GM18868 (cell line): ENCODE measurements around the gene WDR38.

Experiments
- ATAC-seq: cut with Tn5 transposase; IDR thresholded peaks from one replicate; pipeline ENCODE4 v1.9.1; 2021; ENCODE audit warnings: mild to moderate bottlenecking, moderate library complexity; ENCODE audit not compliant: unreplicated experiment

The WDR38 gene

GRCh38 chr9:124857533-124858162 lies 4.4 kb downstream of the WDR38 start:
- ATAC-seq: no peak

GRCh38 chr9:124858330-124859046 lies 5.2 kb downstream of the WDR38 start:
- no peak for ATAC-seq

DNA sequence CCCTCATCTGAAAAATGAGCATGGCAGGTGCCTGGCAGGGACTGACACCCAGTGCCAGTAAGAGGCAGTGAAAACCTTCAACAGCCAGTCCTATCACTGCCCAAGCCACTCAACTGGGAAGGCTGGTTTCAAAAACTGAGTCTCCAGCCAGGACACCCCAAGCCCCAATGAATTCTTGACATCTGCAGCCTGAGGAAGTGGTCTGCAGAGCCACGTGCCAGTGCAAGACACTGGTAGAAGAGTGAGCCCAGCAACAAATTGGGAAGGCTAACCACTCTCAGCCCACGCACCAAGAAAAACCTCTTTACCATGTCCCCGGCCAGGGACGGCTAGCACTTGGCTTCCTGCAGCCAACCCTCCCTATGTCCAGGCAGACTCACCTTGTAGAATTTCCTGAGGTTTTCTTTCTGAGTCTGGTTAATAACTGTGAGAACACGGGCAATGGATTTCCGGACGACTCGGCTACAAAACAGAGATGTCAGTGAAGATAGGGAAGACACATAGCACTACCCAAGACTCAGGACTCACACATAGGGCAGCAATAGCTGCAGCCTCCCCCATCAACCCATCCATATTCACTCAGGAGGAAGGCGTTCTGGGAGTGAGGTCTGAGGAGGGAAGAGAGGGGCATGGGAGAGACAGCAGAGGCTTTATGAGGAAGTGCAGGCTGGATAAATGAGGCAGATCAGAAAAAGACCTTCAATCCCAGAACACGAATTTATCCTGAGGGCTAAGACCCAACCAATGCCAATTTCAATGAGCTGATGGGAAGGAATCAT lies 6.7 kb downstream of the WDR38 start:
- no peak for ATAC-seq

DNA sequence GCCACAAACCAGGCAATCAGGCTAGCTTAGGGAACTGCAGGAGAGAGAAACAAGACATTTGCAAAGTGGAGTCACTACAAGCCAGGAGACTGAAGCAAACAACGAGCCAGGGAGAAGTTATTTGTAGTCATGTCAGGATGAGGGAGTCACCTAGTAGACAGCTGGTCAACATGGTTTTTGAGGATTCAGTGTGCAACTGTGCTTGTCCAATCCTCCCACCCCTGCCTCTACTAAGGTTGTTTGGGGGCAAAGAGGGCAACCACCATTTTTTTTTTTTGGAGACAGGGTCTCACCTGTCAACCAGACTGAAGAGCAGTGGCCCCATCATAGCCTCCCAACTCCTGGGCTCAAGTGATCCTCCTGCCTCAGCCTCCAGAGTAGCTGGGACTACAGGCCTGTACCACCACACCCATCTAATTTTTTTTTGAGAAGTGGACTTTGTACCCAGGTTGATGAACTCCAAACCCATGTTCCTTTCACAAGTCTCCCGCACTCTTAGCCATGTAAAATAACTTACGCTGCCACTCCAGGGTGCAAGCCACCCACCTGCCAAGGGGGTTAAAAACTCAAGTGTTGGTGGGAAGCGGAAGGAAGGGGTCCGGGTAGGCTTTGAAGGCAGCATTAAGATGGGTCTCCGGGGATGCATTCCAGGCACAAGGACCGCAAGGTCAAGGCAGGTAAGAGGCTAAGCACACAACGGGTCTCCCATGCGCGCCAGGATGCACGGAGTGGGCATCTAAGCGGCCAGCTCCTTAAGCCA lies 7.5 kb downstream of the WDR38 start:
- ATAC-seq: no peak

GRCh38 chr9:124861342-124862229 lies 8.3 kb downstream of the WDR38 start, which contains the start of the genes ARPC5L and RPL35:
ARPC5L (plus strand) TSS chr9:124862130; CDS start chr9:124869291, 7,161 bp downstream.
RPL35 (minus strand) TSS chr9:124861957; CDS start chr9:124861912, 45 bp downstream.
- peak; percentile 91 for ATAC-seq

GRCh38 chr9:124863371-124863871 lies 10.2 kb downstream of the WDR38 start:
- ATAC-seq: no peak

GRCh38 chr9:124868511-124869465 lies 15.5 kb downstream of the WDR38 start:
- peak; percentile 65 for ATAC-seq

DNA sequence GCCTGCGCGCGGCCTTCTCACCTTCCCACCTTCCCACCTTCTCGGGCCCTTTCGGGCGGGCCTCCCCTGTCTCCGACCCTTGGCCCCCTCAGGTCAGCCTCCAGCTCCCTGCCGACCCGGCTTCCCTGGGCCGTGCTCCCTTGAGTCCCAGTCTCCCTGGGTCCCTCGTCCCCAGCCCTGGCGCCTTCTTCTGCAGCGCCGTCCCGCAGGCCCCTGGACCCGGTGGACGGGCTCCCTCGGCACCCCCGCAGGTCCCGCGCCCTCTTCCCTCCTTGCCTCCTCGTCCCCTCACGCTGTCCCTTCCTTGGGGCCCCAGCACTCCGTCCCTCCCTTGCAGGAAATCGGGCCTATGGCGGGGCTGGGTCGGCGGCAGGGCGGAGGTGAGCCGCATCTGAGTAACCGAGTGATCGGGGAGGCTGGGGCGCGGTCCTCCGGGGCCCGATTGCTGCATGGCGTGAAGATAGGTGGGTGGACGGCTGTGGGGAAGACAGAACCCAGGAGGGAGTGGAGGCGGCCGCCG lies 16.3 kb downstream of the WDR38 start:
- peak; percentile 1 for ATAC-seq

GRCh38 chr9:124869986-124870560 lies 16.8 kb downstream of the WDR38 start:
- ATAC-seq: peak; percentile 48

DNA sequence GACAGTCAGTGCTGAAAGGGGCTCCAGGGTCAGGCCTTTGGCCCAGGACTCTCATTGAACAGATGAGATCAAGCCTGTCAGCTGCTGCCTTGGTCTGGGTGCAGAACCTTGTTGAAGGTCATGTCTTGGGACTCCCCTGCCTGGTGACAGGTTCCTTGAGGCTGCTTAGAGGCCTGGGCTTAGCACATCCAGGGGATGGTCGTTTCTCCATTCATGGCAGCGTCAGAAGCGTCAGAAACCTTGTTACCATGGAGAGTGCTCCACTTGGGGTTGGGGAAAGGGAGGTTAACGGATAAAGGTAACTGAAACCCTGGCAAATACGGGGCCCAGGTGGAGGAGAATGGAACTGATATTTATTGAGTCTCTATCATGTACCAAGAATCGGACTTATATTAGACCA lies 17.5 kb downstream of the WDR38 start:
- no peak for ATAC-seq

DNA sequence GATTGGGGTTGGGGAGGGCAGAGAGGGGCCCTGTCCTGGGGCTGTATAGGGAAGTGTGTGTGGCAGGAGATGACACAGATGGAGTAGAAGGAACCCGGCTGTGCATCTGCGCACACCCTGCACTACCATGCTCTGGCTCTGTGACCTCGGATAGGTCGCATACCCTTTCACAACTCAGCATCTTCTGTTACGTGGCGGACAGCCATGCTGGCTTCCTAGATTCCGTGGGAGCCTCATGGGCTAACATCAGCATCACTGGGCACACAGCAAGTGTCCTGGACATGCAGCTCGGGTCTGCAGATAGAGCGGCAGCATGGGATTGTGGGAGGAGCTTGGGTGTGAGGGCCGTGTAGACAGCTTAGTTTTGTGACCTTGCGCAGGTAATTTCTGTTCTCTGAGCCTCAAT lies 17.9 kb downstream of the WDR38 start:
- no peak for ATAC-seq

DNA sequence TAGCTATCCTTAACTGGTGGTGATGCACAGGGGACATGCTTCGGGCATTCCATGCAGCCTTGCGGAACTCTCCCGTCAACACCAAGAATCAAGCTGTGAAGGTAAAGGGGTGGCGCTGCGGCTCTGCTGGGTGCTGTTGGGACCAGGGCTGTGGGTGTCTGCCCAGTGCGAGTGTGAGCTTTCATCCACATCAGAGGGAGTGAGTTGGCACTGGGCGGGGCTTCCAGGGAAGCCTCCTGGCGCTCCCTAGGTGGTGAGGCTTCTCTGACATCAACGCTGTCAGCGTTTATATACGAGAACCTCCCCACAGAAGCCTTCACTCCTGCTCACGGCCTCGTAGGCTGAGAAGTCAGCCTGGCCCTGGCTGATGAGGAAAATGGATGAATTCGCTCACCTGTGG lies 20.4 kb downstream of the WDR38 start:
- no peak for ATAC-seq

DNA sequence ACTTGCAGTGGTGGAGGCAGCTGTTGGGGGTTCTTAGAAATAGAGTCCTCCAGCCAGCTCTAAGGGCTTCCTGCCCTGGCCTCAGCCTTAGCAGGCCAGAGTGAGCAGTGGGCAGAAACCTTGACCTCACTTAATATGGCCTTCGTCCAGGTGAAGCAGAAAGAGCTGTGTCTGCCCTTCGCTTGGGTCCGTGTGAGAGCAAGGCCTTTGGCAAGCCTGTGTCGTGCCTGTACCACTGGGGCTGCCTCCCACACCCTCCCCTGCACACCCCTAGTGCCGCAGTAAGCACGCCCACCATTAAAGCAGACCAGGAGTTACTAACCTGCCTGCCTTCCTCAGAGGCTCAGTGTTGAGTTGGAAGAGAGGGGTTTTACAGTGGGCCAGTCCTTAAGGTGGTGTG lies 22.2 kb downstream of the WDR38 start:
- no peak for ATAC-seq

GRCh38 chr9:124877021-124877782 lies 23.9 kb downstream of the WDR38 start:
- ATAC-seq: no peak

DNA sequence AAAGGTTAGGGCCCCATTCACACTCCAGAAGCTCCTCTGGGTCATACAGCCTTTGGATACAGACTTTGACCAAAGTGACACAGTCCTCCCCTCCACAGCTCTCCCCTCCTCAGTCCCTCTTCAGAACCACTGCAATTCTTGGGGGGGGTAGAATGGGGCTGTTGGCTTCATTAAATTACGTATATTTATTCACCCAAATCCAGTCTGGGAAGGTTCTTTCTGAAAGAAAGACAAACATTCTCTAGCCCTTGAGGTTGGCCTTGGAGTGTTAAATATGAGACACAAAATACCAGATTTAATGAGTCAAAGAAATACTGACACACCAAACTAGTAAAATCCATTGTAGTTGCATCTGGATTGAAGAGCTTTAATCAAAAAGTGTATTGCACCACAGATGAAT lies 24.8 kb downstream of the WDR38 start:
- ATAC-seq: no peak

DNA sequence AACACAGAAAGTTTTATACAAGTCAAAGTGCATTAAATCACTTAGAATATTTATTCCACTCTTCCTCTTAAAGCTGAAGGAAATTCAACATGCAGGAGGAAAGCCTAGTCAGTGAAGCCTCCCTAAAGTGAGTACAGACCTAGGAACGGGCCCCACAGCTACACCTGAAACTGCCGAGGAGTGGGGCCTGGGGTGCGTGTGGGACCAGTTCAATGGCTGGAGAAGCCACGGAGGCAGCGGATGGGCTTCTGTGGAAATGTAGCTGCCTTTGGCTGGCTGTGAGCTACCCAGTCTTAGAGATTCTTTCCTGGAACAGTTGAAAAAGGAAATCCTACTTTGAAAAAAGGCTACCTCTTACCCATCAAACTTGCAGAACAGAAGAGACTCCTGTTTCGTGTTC lies 25.3 kb downstream of the WDR38 start:
- no peak for ATAC-seq

GRCh38 chr9:124879226-124879625 lies 26.0 kb downstream of the WDR38 start:
- ATAC-seq: no peak
